Trophoblast cell (in vitro differentiated cells and primary cell): ENCODE results near the gene PADI1.

Source experiments
- DNase-seq, 2 donors: peaks; one replicate each; pipeline ENCODE4 v3.0.0-alpha.2; 2016
- H2AFZ ChIP-seq: 2 replicates; pipeline ENCODE4 v1.6.1; 2013; ENCODE audit warnings: low read length, moderate library complexity, mild to moderate bottlenecking; ENCODE audit not compliant: insufficient read depth, poor library complexity
- H2AK5ac ChIP-seq: 2 replicates; pipeline ENCODE4 v1.6.1; 2013; ENCODE audit warnings: mild to moderate bottlenecking, low read length
- H2BK120ac ChIP-seq: 2 replicates; pipeline ENCODE4 v1.6.1; 2013; ENCODE audit warnings: low read length, mild to moderate bottlenecking, moderate library complexity; ENCODE audit not compliant: insufficient read depth, poor library complexity
- H2BK12ac ChIP-seq: 2 replicates; pipeline ENCODE4 v1.6.1; 2013; ENCODE audit warnings: mild to moderate bottlenecking, low read length, moderate library complexity
- H2BK5ac ChIP-seq: 2 replicates; pipeline ENCODE4 v1.6.1; 2013; ENCODE audit warnings: low read length, low read depth, moderate library complexity, mild to moderate bottlenecking; ENCODE audit not compliant: poor library complexity
- H3K14ac ChIP-seq: 2 replicates; pipeline ENCODE4 v1.6.1; 2013; ENCODE audit warnings: mild to moderate bottlenecking, low read length
- H3K18ac ChIP-seq: 2 replicates; pipeline ENCODE4 v1.6.1; 2013; ENCODE audit warnings: mild to moderate bottlenecking, low read length
- H3K23ac ChIP-seq: 2 replicates; pipeline ENCODE4 v1.6.1; 2013; ENCODE audit warnings: low read length
- H3K27ac ChIP-seq: 2 replicates; pipeline ENCODE4 v1.5.1; 2013; ENCODE audit warnings: low read depth, mild to moderate bottlenecking, inconsistent platforms, low read length, moderate library complexity
- H3K27me3 ChIP-seq: 2 replicates; pipeline ENCODE4 v1.6.1; 2013; ENCODE audit warnings: inconsistent platforms, mild to moderate bottlenecking, low read length, moderate library complexity; ENCODE audit not compliant: insufficient read depth
- H3K36me3 ChIP-seq, 2 experiments: 1 replicate in 1 of 2; 2 replicates in 1 of 2; pipeline ENCODE4 v1.6.1; 2013; ENCODE audit warnings: low read length in 2 of 2, mild to moderate bottlenecking in 2 of 2, moderate library complexity in 1 of 2; ENCODE audit not compliant: insufficient read depth in 2 of 2, control insufficient read depth in 1 of 2
- H3K4ac ChIP-seq: 2 replicates; pipeline ENCODE4 v1.6.1; 2013; ENCODE audit warnings: low read depth, mild to moderate bottlenecking, low read length, moderate library complexity
- H3K4me1 ChIP-seq, 2 experiments: 1 replicate in 1 of 2; 2 replicates in 1 of 2; pipeline ENCODE4 v1.6.1; 2013; ENCODE audit warnings: low read length in 2 of 2, mild to moderate bottlenecking in 2 of 2, moderate library complexity in 1 of 2; ENCODE audit not compliant: insufficient read depth in 2 of 2, control insufficient read depth in 1 of 2
- H3K4me2 ChIP-seq: 2 replicates; pipeline ENCODE4 v1.6.1; 2013; ENCODE audit warnings: inconsistent platforms, mild to moderate bottlenecking, low read length, moderate library complexity
- H3K4me3 ChIP-seq: 2 replicates; pipeline ENCODE4 v1.5.1; 2013; ENCODE audit warnings: mild to moderate bottlenecking, low read depth, low read length, inconsistent platforms
- H3K79me1 ChIP-seq: one replicate; pipeline ENCODE4 v1.6.1; 2013; ENCODE audit warnings: low read length
- H3K79me2 ChIP-seq: 2 replicates; pipeline ENCODE4 v1.6.1; 2013; ENCODE audit warnings: low read length, mild to moderate bottlenecking; ENCODE audit not compliant: control insufficient read depth, insufficient read depth, poor library complexity
- H3K9ac ChIP-seq: 2 replicates; pipeline ENCODE4 v1.6.1; 2013; ENCODE audit warnings: mild to moderate bottlenecking, low read length
- H3K9me3 ChIP-seq: 2 replicates; pipeline ENCODE4 v1.6.1; 2013; ENCODE audit warnings: low read depth, mild to moderate bottlenecking, control low read depth, inconsistent platforms, low read length; ENCODE audit not compliant: insufficient read depth
- H4K12ac ChIP-seq: 2 replicates; pipeline ENCODE4 v1.6.1; 2013; ENCODE audit warnings: low read depth, mild to moderate bottlenecking, low read length, moderate library complexity
- H4K8ac ChIP-seq: 2 replicates; pipeline ENCODE4 v1.6.1; 2013; ENCODE audit warnings: low read depth, mild to moderate bottlenecking, low read length, moderate library complexity
- H4K91ac ChIP-seq: one replicate; pipeline ENCODE4 v1.6.1; 2013; ENCODE audit warnings: low read depth, mild to moderate bottlenecking, low read length, moderate library complexity
- WGBS: extraction: QIAGEN DNeasy Blood & Tissue Kit; methylation state at CpG from one replicate; pipeline ENCODE4 v1.1.7; 2013; ENCODE audit warnings: missing lambda C conversion rate; ENCODE audit not compliant: insufficient read length, insufficient coverage; ENCODE audit errors: extremely low coverage; 5-methylcytosine and 5-hydroxymethylcytosine counted together

The PADI1 gene

DNA sequence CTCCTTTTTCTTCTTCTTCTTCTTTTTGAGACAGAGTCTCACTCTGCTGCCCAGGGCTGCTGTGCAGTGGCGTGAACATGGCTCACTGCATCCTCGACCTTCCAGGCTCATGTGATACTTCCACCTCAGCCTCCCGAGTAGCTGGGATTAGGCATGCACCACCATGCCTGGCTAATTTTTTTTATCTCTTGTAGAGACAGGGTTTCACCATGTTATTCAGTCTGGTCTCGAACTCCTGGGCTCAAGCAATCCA, 13.0 kb upstream of the PADI1 start:
- Histone ChIP-seq H3K23ac (no peak overlapping the region), H3K79me1 (peaks cover 6% of the 10 kb centered on the region), H2AK5ac (no peak overlapping the region), H3K27ac (no peak overlapping the region), H3K14ac (no peak overlapping the region), H2BK5ac (no peak overlapping the region), H3K79me2 (no peaks in the 10 kb centered on the region), H4K8ac (no peak overlapping the region), H4K12ac (no peak overlapping the region), H4K91ac (no peak overlapping the region), H2BK12ac (no peak overlapping the region), H3K27me3 (no peaks in the 10 kb centered on the region), H3K9ac (no peak overlapping the region), H3K4me1 (peaks cover 6 to 9% of the 10 kb centered on the region in 2 experiments), H2BK120ac (no peak overlapping the region), H3K4me2 (no peak overlapping the region), H3K36me3 (no peaks in the 10 kb centered on the region), H3K9me3 (no peaks in the 10 kb centered on the region), H3K18ac (no peak overlapping the region), H2AFZ (no peak overlapping the region), H3K4ac (no peak overlapping the region), H3K4me3 (no peak overlapping the region)
- no peak for DNase-seq
- WGBS, result no CpG with 5 or more reads among the region's 4 CpGs

- Histone ChIP-seq H3K36me3 (no peaks in the 10 kb centered on the region), H2BK12ac (no peak overlapping the region), H2BK120ac (no peak overlapping the region), H2AFZ (no peak overlapping the region), H3K23ac (no peak overlapping the region), H3K79me2 (no peaks in the 10 kb centered on the region), H3K4me1 (peaks cover 6 to 8% of the 10 kb centered on the region in 2 experiments), H3K18ac (no peak overlapping the region), H3K9me3 (no peaks in the 10 kb centered on the region), H2BK5ac (no peak overlapping the region), H2AK5ac (no peak overlapping the region), H4K8ac (no peak overlapping the region), H3K14ac (no peak overlapping the region), H4K91ac (no peak overlapping the region), H3K79me1 (peaks cover 6% of the 10 kb centered on the region), H3K4ac (no peak overlapping the region), H3K4me2 (no peak overlapping the region), H3K27me3 (no peaks in the 10 kb centered on the region), H4K12ac (no peak overlapping the region), H3K27ac (no peak overlapping the region), H3K9ac (no peak overlapping the region), H3K4me3 (no peak overlapping the region)
- no CpG with 5 or more reads among the region's 13 CpGs for WGBS
- DNase-seq, result no peak
Observed at GRCh38 chr1:17192394-17193221, 12.3 kb upstream of the PADI1 start.

GRCh38 chr1:17193222-17194132, 11.5 kb upstream of the PADI1 start:
- Histone ChIP-seq H3K36me3 (no peaks in the 10 kb centered on the region), H3K23ac (no peak overlapping the region), H2BK5ac (no peak overlapping the region), H3K79me1 (peaks cover 6% of the 10 kb centered on the region), H3K18ac (no peak overlapping the region), H4K12ac (no peak overlapping the region), H2BK120ac (no peak overlapping the region), H3K4ac (no peak overlapping the region), H2AK5ac (no peak overlapping the region), H3K4me3 (no peak overlapping the region), H3K27me3 (no peaks in the 10 kb centered on the region), H3K27ac (no peak overlapping the region), H2BK12ac (no peak overlapping the region), H4K8ac (no peak overlapping the region), H2AFZ (no peak overlapping the region), H3K4me1 (peaks cover 6 to 8% of the 10 kb centered on the region in 2 experiments), H4K91ac (no peak overlapping the region), H3K9me3 (peaks cover under 1% of the 10 kb centered on the region), H3K9ac (no peak overlapping the region), H3K14ac (no peak overlapping the region), H3K4me2 (no peak overlapping the region), H3K79me2 (no peaks in the 10 kb centered on the region)
- no peak for DNase-seq
- WGBS, result no CpG with 5 or more reads among the region's 17 CpGs

- Histone ChIP-seq H3K79me1 (peaks cover 6% of the 10 kb centered on the region), H2AK5ac (no peak overlapping the region), H3K18ac (no peak overlapping the region), H2BK5ac (no peak overlapping the region), H3K27me3 (no peaks in the 10 kb centered on the region), H3K4me3 (no peak overlapping the region), H3K9me3 (peaks cover 2% of the 10 kb centered on the region), H3K27ac (no peak overlapping the region), H3K14ac (no peak overlapping the region), H3K4me1 (peaks cover 8 to 11% of the 10 kb centered on the region in 2 experiments), H2BK12ac (no peak overlapping the region), H3K36me3 (no peaks in the 10 kb centered on the region), H4K91ac (no peak overlapping the region), H4K12ac (no peak overlapping the region), H2AFZ (no peak overlapping the region), H2BK120ac (no peak overlapping the region), H3K4ac (no peak overlapping the region), H3K23ac (no peak overlapping the region), H4K8ac (no peak overlapping the region), H3K9ac (no peak overlapping the region), H3K4me2 (no peak overlapping the region), H3K79me2 (no peaks in the 10 kb centered on the region)
- no peak for DNase-seq
- WGBS, result no CpG with 5 or more reads among the region's 3 CpGs
Observed at GRCh38 chr1:17194133-17194475, 10.8 kb upstream of the PADI1 start.
